ENCODE measurements around the gene STRIP2.

STRIP2 gene

GRCh38 chr7:129498021-129498420 lies 63.8 kb downstream of the STRIP2 start:
- Histone ChIP-seq H3K27me3 (ENCODE audit: control insufficient read depth, insufficient read depth, low read length) (peaks cover 5% of the 10 kb centered on the region), H3K4me3 (ENCODE audit: low read length) (no peak overlapping the region), H3K36me3 (ENCODE audit: insufficient read depth, low read length) (no peaks in the 10 kb centered on the region), H3K4me2 (ENCODE audit: low read length) (no peak overlapping the region), H3K9me3 (replicated peaks; ENCODE audit: low read length) (no peaks in the 10 kb centered on the region), H3K9ac (ENCODE audit: low read depth, low read length) (no peak overlapping the region), H3K4me1 (ENCODE audit: control insufficient read depth, insufficient read depth, low read length) (peaks cover 16% of the 10 kb centered on the region)

- no peaks in the 10 kb centered on the region for H3K9me3 ChIP-seq (replicated peaks; ENCODE audit: low read length)
- H3K4me3 ChIP-seq (ENCODE audit: low read length): no peak overlapping the region
- H3K4me1 ChIP-seq (ENCODE audit: control insufficient read depth, insufficient read depth, low read length): peaks cover 3% of the 10 kb centered on the region
- H3K4me2 ChIP-seq (ENCODE audit: low read length): no peak overlapping the region
- peaks cover 12% of the 10 kb centered on the region for H3K27me3 ChIP-seq (ENCODE audit: control insufficient read depth, insufficient read depth, low read length)
- H3K9ac ChIP-seq (ENCODE audit: low read depth, low read length): no peak overlapping the region
- H3K36me3 ChIP-seq (ENCODE audit: insufficient read depth, low read length): no peaks in the 10 kb centered on the region
These were observed 65.8 kb downstream of the STRIP2 start for GRCh38 chr7:129499999-129500398.

GRCh38 chr7:129501760-129502707 lies 67.8 kb downstream of the STRIP2 start, which contains the start of gene SMKR1:
SMKR1 (plus strand) TSS chr7:129502531; CDS start chr7:129502825, 294 bp downstream.
- Histone ChIP-seq H3K4me2 (ENCODE audit: low read length) (peak within 1 kb of the TSS; percentile 98), H3K27me3 (ENCODE audit: control insufficient read depth, insufficient read depth, low read length) (peaks cover 12% of the 10 kb centered on the region), H3K9me3 (replicated peaks; ENCODE audit: low read length) (no peaks in the 10 kb centered on the region), H3K9ac (ENCODE audit: low read depth, low read length) (peak within 1 kb of the TSS; percentile 65), H3K4me1 (ENCODE audit: control insufficient read depth, insufficient read depth, low read length) (peaks cover 3% of the 10 kb centered on the region), H3K36me3 (ENCODE audit: insufficient read depth, low read length) (no peaks in the 10 kb centered on the region), H3K4me3 (ENCODE audit: low read length) (peak within 1 kb of the TSS; percentile 78)

- H3K4me1 ChIP-seq (ENCODE audit: control insufficient read depth, insufficient read depth, low read length): peaks cover 3% of the 10 kb centered on the region
- H3K4me3 ChIP-seq (ENCODE audit: low read length): peak overlapping the region; percentile 78
- peak overlapping the region; percentile 98 for H3K4me2 ChIP-seq (ENCODE audit: low read length)
These were observed 68.8 kb downstream of the STRIP2 start for GRCh38 chr7:129502708-129503685.

GRCh38 chr7:129503725-129504124 lies 69.5 kb downstream of the STRIP2 start:
- H3K27me3 ChIP-seq (ENCODE audit: control insufficient read depth, insufficient read depth, low read length): peaks cover 9% of the 10 kb centered on the region
- peaks cover 3% of the 10 kb centered on the region for H3K4me1 ChIP-seq (ENCODE audit: control insufficient read depth, insufficient read depth, low read length)
- H3K9ac ChIP-seq (ENCODE audit: low read depth, low read length): no peak overlapping the region
- no peak overlapping the region for H3K4me2 ChIP-seq (ENCODE audit: low read length)
- no peaks in the 10 kb centered on the region for H3K36me3 ChIP-seq (ENCODE audit: insufficient read depth, low read length)
- H3K9me3 ChIP-seq (replicated peaks; ENCODE audit: low read length): no peaks in the 10 kb centered on the region
- no peak overlapping the region for H3K4me3 ChIP-seq (ENCODE audit: low read length)

More at GRCh38 chr7:129502708-129503685, 68.8 kb downstream of the STRIP2 start:
- H3K9ac ChIP-seq (ENCODE audit: low read depth, low read length): peak overlapping the region; percentile 65
- H3K36me3 ChIP-seq (ENCODE audit: insufficient read depth, low read length): no peaks in the 10 kb centered on the region
- H3K27me3 ChIP-seq (ENCODE audit: control insufficient read depth, insufficient read depth, low read length): peaks cover 9% of the 10 kb centered on the region
- H3K9me3 ChIP-seq (replicated peaks; ENCODE audit: low read length): no peaks in the 10 kb centered on the region

GRCh38 chr7:129512192-129512591 lies 78.0 kb downstream of the STRIP2 start:
- Histone ChIP-seq H3K9ac (ENCODE audit: low read depth, low read length) (no peak overlapping the region), H3K36me3 (ENCODE audit: insufficient read depth, low read length) (no peaks in the 10 kb centered on the region), H3K27me3 (ENCODE audit: control insufficient read depth, insufficient read depth, low read length) (peaks cover 22% of the 10 kb centered on the region)

GRCh38 chr7:129513546-129513945 lies 79.3 kb downstream of the STRIP2 start:
- Histone ChIP-seq H3K27me3 (ENCODE audit: control insufficient read depth, insufficient read depth, low read length) (peaks cover 22% of the 10 kb centered on the region), H3K4me2 (ENCODE audit: low read length) (no peak overlapping the region), H3K36me3 (ENCODE audit: insufficient read depth, low read length) (no peaks in the 10 kb centered on the region), H3K9me3 (replicated peaks; ENCODE audit: low read length) (no peaks in the 10 kb centered on the region), H3K4me1 (ENCODE audit: control insufficient read depth, insufficient read depth, low read length) (no peaks in the 10 kb centered on the region), H3K4me3 (ENCODE audit: low read length) (no peak overlapping the region), H3K9ac (ENCODE audit: low read depth, low read length) (no peak overlapping the region)

More at GRCh38 chr7:129512192-129512591, 78.0 kb downstream of the STRIP2 start:
- Histone ChIP-seq H3K4me1 (ENCODE audit: control insufficient read depth, insufficient read depth, low read length) (no peaks in the 10 kb centered on the region), H3K4me3 (ENCODE audit: low read length) (no peak overlapping the region), H3K9me3 (replicated peaks; ENCODE audit: low read length) (no peaks in the 10 kb centered on the region), H3K4me2 (ENCODE audit: low read length) (no peak overlapping the region)

GRCh38 chr7:129514683-129515082 lies 80.5 kb downstream of the STRIP2 start:
- Histone ChIP-seq H3K27me3 (ENCODE audit: control insufficient read depth, insufficient read depth, low read length) (peaks cover 25% of the 10 kb centered on the region), H3K4me3 (ENCODE audit: low read length) (no peak overlapping the region), H3K4me1 (ENCODE audit: control insufficient read depth, insufficient read depth, low read length) (no peaks in the 10 kb centered on the region), H3K36me3 (ENCODE audit: insufficient read depth, low read length) (no peaks in the 10 kb centered on the region), H3K9me3 (replicated peaks; ENCODE audit: low read length) (no peaks in the 10 kb centered on the region), H3K9ac (ENCODE audit: low read depth, low read length) (no peak overlapping the region), H3K4me2 (ENCODE audit: low read length) (no peak overlapping the region)

GRCh38 chr7:129515381-129515780 lies 81.1 kb downstream of the STRIP2 start:
- Histone ChIP-seq H3K36me3 (ENCODE audit: insufficient read depth, low read length) (no peaks in the 10 kb centered on the region), H3K4me1 (ENCODE audit: control insufficient read depth, insufficient read depth, low read length) (no peaks in the 10 kb centered on the region), H3K9me3 (replicated peaks; ENCODE audit: low read length) (no peaks in the 10 kb centered on the region), H3K9ac (ENCODE audit: low read depth, low read length) (no peak overlapping the region), H3K4me3 (ENCODE audit: low read length) (no peak overlapping the region), H3K27me3 (ENCODE audit: control insufficient read depth, insufficient read depth, low read length) (peaks cover 29% of the 10 kb centered on the region), H3K4me2 (ENCODE audit: low read length) (no peak overlapping the region)

GRCh38 chr7:129517931-129518330 lies 83.7 kb downstream of the STRIP2 start:
- Histone ChIP-seq H3K4me1 (ENCODE audit: control insufficient read depth, insufficient read depth, low read length) (no peaks in the 10 kb centered on the region), H3K4me2 (ENCODE audit: low read length) (no peak overlapping the region), H3K9me3 (replicated peaks; ENCODE audit: low read length) (no peaks in the 10 kb centered on the region), H3K4me3 (ENCODE audit: low read length) (no peak overlapping the region), H3K36me3 (ENCODE audit: insufficient read depth, low read length) (no peaks in the 10 kb centered on the region), H3K27me3 (ENCODE audit: control insufficient read depth, insufficient read depth, low read length) (peaks cover 33% of the 10 kb centered on the region), H3K9ac (ENCODE audit: low read depth, low read length) (no peak overlapping the region)

- no peak overlapping the region for H3K9ac ChIP-seq (ENCODE audit: low read depth, low read length)
- no peak overlapping the region for H3K4me2 ChIP-seq (ENCODE audit: low read length)
- no peak overlapping the region for H3K4me3 ChIP-seq (ENCODE audit: low read length)
These were observed 85.2 kb downstream of the STRIP2 start for GRCh38 chr7:129519464-129519863.

More at GRCh38 chr7:129519464-129519863, 85.2 kb downstream of the STRIP2 start:
- H3K27me3 ChIP-seq (ENCODE audit: control insufficient read depth, insufficient read depth, low read length): peaks cover 24% of the 10 kb centered on the region
- H3K4me1 ChIP-seq (ENCODE audit: control insufficient read depth, insufficient read depth, low read length): no peaks in the 10 kb centered on the region
- H3K36me3 ChIP-seq (ENCODE audit: insufficient read depth, low read length): no peaks in the 10 kb centered on the region
- H3K9me3 ChIP-seq (replicated peaks; ENCODE audit: low read length): no peaks in the 10 kb centered on the region
